ENCODE measurements around the gene CARD9.

The CARD9 gene

DNA sequence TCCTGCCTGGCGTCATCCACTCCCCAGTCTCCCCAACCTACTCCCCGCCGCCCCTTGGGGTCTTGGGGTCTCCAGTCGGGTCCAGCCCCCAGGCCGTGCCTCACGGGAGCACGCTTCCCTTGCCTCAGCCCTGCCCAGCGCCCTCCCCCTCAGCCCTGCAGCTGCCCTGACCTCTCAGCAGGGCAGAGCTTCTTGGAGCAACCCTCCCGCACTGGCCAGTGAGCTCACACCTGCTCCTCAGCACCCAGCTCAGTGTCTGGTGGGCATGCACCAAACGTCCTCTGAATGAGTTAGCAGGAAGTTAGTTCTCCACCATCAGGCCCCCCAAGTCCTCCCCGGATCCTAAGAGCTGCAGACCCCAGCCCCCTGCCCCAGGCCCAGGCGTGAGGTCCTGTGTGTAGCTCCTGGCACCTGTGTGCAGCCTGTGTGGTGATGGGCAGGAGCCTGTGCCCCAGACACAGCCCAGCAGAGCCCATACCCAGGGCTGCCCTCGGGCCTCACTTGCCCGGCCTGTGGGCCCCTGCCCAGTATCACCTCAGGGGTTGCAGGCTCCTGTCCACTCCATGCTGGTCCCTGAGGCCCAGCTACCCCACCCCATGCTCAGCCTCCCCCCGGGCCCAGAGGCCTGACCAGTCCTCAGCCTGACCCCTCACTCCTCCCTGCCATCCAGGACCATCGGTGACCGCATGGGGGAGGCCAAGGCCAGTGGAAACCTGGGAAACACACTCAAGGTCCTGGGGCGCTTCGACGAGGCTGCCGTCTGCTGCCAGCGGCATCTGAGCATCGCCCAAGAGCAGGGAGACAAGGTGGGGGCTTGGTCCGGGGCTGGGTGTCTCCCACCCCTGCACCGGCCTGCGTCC, 37.9 kb downstream of the CARD9 start:
- DNase-seq (ENCODE audit: low read depth): no peak

DNA sequence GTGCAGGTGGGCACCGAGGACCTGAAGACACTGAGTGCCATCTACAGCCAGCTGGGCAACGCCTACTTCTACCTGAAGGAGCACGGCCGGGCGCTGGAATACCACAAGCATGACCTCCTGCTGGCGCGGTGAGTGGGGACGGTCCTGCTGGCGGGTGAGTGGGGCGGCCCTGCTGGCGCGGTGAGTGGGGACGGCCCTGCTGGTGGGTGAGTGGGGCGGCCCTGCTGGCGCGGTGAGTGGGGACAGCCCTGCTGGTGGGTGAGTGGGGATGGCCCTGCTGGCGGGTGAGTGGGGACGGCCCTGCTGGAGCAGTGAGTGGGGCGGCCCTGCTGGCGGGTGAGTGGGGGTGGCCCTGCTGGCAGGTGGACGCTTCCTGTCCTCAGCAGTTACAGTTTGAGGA, 38.9 kb downstream of the CARD9 start:
- DNase-seq (ENCODE audit: low read depth): no peak

DNA sequence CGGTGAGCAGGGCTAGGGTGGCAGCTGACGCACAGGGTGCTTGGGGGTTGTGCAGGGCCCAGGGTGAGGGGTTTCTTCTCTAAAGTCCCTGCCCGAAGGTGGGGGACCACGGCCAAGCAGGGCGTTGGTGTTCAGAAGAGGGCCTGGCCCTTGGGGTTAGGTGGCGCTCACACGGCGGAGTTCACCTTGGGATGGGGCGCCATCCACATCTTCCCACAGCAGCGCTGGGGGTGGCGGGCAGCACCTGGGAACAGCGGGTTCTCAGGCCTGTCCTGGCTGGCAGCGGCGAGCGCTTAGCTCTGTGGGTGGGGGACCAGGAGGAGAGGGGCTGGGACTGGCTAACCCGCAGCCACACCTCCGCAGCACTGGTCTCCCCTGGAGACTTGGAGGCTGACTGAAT, 40.0 kb downstream of the CARD9 start:
- DNase-seq (ENCODE audit: low read depth): no peak

DNA sequence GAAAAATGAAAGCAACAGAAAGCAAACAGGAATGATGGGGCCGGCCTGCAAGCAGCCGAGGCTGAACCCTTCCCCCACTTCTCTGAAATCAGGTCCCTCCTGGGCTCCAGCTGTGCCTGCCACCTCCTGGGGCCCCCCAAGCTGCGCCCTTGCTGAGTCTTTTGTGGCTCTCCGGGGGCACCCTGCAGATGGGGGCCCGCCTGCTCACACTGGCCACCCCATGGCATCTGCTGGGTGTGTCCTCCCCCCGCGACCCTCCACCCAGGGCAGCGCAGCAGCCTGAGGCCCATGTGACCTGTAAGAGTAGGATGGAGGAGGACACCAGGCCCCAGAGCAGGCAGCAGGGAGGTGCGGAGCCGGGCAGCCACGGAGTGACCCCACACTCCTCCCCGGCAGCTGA, 40.4 kb downstream of the CARD9 start:
- no peak for DNase-seq (ENCODE audit: low read depth)

DNA sequence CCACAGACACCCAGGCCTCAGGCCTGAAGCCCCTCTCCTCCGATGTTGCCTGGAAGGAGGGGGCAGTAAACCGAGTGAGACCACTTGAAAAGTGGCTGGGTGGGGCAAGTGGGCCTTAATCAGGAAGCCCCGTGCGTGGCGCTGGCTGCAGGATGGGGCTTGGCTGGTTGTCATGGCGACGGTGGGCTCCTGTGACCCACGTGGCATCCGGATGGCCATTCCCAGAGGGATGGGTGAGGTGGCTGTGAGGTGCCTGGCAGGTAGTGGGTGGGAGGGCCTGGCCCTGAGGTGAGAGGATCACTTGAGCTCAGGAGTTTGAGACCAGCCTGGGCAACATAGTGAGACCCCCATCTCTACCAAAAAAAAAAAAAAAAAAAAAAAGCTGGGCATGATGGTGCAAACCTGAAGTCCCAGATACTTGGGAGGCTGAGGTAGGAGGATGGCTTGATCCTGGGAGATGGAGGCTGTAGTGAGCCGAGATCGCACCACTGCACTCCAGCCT, 40.9 kb downstream of the CARD9 start:
- DNase-seq (ENCODE audit: low read depth): no peak

DNA sequence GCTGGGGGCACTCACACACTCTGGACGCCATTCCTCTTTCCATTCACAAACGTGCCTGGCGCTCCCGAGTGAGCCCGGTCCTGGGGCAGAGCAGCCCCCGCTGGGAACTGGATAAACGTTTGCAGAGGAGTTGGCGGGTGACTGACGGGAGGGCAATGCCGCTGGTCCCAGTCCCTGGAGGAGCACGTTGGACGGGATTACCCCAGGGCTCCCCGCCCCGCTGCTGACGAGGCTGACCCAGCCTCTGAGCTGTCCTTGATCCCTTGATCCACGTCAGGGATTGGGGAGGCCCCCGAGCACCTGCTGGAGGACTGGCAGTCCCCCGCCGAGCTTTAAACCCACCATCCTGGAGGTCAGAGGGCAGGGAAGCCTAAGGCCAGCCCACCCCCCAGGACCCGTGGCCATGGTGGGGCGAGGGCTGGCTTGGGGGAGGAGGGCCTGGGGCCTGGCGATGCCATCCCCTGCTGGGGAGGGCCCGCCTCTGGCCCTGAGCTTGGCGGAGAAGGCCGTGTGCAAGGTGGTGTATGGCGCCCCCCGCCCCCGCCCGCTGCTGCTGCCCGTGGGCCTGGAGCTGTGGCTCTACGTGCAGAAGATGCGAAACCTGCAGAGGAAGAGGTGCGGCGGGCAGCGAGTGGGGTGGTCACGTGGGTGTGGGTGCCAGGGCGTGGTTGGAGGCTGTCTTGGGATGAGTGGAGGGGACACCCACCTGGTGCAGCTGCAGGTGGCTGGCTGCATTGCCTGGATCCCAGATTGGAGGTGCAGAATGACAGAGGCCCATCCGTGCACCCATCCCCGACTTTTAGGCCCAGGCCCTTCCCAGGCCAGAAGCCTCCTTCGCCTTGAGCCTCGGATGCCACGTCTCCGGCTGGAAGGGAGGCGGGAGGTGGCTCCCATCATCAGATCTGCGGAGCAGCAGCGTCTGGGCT, 41.6 kb downstream of the CARD9 start:
- DNase-seq (ENCODE audit: low read depth): no peak

DNA sequence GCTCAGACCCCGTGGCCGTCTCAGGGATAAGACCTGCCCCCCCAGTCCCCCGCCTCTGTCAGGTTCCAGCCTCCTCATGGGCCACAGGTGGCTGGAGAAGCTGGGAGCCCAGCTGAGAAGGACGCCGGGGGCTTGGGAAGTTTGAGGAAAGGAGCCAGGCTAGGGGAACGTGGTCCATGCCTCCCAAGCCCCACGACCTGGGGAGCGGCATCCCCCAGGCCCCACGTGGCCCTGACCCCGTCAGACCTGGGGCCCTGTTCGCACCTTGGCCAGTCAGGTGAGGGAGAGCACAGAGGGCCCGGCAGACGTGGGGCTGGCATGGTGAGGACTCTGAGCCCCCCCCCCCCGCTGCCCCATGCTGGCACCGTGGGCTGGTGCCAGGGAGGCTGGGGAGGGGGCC, 42.4 kb downstream of the CARD9 start:
- DNase-seq (ENCODE audit: low read depth): no peak

DNA sequence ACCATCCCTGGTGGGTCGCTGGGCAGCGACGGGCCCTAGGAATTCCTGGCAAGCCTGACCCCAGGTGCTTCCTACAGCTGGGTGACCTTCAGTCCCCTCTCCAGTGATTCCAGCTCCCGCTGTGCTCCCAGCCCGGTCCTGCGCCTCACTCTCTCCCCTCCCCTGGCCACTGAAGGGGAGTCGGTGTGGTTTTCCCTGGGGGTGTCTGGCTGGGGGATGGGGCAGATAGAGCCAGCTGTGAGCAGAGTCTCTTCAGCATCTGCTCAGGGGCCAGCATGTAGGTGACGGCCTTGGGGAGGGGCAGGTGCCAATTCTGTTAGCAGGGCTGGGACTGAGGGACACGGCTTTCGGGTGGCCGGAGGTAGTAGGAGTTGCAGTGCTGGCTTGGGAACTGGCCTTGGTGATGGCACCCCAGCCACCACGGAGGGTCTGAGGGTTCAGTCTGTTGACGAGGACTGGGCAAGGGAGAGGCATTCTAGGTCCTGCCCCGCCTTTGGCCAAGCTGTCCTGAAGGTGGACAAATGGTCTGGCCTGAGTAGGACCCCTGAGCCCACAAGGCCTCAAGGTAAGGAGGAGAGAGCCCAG, 43.0 kb downstream of the CARD9 start:
- no peak for DNase-seq (ENCODE audit: low read depth)

DNA sequence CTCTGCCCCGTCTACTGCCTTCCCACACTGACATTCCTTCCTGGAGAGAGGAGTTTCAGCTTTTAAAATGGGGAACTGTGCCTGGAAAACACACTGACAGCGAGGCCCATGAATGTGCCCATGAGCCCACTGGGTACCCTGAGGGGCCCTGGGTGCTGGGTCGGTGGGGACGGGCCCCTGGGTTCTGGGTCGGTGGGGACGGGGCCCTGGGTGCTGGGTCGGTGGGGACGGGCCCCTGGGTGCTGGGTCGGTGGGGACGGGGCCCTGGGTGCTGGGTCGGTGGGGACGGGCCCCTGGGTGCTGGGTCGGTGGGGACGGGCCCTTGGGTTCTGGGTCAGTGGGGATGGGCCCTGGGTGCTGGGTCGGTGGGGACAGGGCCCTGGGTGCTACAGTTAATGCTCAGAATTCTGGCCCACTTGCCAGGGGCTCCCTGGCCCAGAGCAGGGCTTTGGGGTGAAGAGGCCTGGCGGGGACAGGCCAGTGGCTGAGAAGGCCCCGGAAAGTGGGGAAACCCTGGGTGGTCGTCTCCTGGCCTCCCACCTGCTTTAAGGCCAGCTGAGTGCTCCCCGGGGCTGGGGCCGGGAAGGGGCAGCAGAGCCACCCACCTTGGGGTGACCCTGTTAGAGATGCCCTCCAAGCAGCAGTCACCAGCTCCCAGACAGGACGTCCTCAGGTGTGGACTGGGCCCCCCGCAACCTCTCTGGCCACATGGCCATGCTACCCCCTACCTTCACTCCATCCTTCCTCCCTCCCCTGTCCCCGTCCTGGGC, 43.6 kb downstream of the CARD9 start:
- no peak for DNase-seq (ENCODE audit: low read depth)

DNA sequence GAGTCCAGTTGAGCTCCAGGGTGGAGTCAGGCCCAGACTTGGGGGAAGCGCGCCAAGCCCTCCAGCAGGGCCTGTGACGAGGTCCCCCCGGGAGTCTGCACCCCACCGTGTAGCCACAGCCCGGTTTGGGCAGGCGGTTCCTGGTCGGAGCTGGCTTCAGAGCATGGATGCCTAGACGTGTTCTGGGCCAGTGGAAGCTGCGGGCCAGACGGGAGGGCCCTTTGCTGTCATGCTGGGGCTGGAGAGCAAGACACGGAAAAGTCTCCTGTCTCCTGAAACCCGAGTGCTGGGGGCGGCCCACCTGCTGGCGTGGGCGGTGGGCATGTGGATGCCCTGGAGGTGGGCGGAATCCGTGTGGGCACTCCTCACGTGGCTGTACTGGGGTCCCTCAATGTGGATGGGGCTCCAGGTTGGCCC, 44.2 kb downstream of the CARD9 start:
- DNase-seq (ENCODE audit: low read depth): no peak

DNA sequence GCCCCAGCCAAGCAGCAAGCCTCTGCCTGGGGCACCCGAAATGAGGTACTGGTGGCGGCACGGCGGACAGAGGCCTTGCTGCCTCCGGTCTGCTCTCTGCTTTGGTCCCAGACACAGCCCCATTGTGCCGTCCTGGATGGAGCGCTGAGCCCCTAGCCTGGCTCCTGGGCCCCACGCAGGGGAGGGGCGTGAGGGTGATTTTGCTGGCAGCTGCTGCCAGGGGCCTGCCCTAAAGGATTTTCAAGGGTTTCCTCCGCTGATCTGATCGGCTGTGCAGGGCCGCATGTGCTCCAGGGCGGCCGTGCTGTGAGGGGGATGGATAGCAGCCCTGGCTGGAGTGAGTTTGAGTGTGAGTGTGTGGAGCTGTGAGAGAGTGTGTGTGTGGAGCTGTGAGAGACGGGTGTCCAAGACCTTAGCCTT, 44.8 kb downstream of the CARD9 start:
- DNase-seq (ENCODE audit: low read depth): no peak

DNA sequence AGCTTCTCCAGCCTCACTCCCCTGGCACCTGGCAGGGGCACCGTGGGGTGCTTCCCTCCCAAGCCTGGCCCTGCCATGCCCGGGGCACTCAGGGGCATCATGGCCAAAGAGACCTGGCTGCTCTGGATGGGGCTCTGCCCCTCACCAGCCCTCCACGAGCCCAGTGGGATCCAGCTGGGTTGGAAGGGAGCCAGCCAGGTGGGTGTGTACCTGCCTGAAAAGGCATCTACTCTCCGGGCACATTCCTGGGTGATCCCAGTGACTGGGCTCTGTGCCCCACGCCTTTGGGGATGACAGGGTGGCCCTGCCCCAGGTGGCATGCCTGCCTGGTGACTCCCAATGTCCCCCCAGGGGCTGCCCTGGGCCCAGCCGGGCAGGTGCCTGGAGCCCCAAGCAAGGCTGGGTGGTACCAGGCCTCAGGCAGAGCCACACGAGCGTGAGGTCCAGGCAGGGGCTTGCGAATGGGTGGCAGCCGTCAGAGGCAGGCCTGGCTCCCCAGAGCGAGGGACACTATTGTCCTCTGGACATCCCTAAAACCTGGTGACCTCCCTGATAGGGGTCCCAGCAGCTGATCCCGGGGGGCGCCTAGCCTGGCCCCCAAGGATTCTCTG, 45.4 kb downstream of the CARD9 start:
- no peak for DNase-seq (ENCODE audit: low read depth)

DNA sequence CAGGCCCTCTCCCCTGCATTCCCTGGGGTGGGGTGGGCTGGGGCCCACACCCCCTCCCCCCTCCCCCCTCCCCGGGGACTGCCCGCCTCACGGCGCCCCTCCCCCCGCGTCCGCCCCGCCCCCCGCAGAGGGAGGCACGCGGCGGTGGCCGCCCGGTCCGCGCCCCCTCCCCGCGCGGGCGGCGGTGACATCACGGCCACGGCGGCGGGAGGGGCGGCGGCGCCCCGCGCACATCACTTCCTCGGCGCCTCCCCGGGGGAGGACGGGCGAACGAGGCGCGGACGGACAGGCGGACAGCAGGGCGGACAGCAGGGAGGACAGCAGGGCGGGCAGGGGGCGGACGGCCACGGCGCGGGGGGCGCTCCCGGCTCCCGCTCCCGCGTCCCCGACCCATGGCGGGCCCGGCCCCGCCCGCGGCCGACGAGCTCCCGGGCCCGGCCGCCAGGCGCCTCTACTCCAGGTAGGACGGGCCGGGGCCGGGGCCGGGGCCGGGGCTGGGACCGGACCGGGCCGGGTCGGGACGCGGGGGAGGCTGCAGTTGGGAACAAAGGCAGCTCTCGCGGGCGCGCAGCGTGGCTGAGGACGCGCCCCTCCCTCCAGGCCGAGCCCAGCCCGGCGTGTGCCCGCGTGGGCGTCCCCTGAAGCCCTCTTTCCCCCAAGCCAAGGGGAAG, 46.0 kb downstream of the CARD9 start, which contains the start of gene GPSM1:
Gene GPSM1 (plus strand): TSS at position 236 of the 671 bp plus-strand sequence. CDS start 157 bp downstream, at position 393.
- peak; percentile 22 for DNase-seq (ENCODE audit: low read depth)

DNA sequence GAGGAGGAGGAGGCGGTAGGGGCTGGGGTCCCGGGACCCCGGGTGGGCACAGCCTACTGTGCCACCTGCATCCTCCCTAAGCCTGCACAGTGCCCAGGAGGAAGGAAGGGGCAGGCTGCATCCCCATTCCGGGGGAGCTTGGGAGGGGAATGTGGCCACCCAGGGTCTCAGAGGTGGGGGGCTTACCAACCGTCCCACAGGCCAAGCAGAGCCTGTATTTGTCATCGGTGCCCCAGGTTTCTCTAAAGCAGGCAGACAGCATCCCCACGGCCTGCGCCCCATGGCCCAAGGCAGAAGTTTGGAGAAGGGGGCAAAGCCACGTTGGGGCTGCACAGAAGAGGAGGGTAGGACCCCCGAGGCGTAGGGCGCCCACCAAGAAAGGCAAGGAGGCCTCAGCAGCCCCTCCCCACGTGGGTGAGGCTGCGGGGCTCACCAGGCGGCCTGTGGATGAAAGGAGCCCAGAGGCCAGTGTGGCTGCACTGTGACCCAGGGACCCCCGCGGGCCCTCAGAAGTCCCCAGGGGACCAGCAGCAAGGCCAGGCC, 46.6 kb downstream of the CARD9 start:
- DNase-seq (ENCODE audit: low read depth): no peak

DNA sequence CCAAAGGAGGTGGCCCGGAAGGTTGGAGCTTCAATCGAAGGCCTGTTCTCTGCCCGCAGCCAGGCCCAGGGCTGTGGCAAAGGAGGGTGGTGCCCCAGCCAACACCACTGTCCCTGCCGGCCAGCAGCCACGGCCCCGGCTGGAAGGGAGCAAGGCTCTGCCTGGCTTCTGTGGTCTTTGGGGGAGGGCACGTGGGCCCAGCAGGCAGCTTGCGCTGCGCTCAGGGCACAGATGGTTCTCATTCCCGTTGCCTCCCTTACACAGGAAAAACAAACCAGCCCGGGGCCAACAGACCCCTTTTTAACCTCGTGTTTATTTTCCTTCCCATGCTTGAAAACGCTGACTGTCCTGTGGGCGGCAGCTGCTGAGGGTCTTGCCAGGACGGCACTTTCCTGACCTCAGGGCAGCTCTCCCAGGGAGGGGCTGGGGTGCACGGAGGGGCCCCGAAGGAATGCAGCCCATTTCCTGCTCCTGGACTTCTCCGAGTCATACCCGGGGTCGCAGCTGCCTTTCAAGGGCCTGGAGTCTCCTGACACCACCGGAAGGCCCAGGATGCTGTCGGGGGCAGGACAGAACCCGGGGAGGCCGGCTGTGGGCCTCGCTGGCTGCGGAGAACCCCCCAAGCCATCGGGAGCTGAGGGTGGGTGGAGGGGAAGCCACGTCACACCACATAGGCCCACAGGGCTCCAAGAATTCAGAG, 47.3 kb downstream of the CARD9 start:
- DNase-seq (ENCODE audit: low read depth): no peak

DNA sequence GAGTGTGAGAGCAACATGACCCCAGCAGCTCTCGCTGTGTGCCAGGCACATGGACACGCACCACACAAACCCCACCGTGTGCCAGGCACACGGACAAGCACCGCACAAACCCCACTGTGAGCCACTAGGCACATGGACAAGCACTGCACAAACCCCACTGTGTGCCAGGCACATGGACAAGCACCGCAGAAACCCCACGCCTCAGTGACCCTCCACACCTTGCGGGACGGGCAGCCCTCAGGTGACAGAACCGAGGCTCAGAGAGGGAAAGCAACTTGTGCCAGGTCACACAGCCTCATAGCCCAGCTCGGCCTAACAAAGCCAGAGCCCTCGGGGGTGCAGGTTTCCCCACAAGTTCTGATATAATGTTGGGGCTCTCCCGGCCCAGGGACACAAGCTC, 48.1 kb downstream of the CARD9 start:
- DNase-seq (ENCODE audit: low read depth): no peak

DNA sequence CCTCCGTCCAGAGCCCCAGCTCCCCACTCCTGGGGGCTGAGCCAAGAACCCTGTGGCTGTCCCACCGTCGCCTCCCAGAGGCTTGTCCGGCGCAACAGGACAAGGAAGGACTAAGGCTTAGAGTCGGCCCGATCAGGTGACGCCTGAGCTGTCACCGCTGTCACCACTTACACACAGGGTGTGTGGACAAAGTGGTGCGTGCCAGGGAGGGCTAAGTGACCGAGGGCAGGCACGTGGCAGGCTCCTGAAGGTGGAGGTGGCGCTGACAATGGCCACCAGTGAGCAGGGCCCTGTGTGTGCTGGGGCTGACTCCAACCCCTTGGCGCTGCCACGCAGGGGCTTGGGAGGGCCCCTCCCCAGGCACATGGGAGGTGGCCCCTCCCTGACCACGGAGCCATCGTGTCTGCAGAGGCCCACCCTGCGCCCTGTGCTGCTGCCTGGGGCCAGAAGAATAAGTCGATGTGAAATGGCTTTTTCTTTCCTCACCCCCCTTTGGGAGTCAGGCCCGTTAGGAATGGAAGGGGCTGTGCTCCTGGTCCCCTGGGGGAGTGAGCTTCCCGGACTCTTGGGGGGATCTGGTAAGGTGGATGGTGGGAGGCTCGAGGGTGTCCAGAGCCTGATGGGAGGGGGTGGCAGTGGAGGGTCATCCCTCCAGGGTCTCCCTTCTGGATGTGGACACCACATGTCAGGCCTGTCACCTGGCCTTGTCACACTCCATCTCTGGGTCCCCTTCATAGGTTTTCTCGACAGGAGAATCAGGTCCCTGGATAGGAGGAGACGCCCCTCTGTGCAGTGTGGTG, 48.8 kb downstream of the CARD9 start:
- DNase-seq (ENCODE audit: low read depth): no peak

DNA sequence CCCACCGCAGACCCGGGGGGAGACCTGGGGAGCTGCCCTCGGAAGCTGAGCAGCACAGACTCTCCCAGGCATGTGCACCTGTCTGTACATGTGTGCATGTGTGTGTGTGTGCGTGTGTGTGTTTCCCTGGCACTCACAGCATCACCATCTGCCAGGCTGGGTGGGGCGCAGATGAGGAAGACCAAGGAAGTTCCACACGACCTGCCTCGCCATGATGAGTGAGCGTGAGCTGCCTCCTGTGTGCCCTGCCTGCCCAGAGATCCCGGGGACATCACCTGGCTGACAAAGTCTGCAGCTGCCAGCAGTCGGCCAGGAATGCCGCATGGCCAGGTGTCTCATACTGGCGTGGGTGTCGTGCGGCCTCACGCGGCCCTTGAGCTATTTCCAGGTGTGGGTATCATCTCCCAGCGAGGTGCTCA, 50.1 kb downstream of the CARD9 start:
- DNase-seq (ENCODE audit: low read depth): no peak

All from activated T-helper 9 cell treated with anti-CD3 and anti-CD28 coated beads, Interleukin-2, amount 50 U/mL, for 16 hours (primary cell).